ENCODE results near the gene JAM3.

DNA sequence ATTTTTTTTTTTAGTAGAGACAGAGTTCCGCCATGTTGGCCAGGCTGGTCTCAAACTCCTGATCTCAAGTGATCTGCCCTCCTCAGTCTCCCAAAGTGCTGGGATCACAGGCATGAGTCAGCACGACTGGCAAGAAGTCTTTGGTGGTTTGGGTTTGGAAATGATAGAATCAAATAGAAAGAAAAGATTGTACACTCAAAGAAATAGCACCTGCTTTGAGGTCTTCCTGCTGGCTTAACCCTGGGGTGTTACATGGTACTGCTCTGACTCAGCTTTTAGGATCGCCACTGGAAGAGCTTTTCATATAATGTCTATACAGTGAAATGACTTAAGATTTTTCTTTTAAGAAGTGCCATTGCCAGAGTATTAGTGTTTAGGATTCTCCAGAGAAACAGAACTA is 50.2 kb downstream of the JAM3 start:
- TF ChIP-seq ZNF76 (CRISPR knock-in tag; IDR thresholded peaks at IDR 0.05; ENCODE audit: borderline replicate concordance) (no peak), HMGN3 (IDR thresholded peaks at IDR 0.05; ENCODE audit: borderline replicate concordance, extremely low read depth, insufficient read length, low read depth, low read length) (no peak), POLR2A (conservative IDR thresholded peaks at IDR 0.05) (no peak), FOS (IDR thresholded peaks at IDR 0.05; ENCODE audit: extremely low read depth, insufficient read length) (no peak), CREB3 (tag; conservative IDR thresholded peaks at IDR 0.05; ENCODE audit: low read depth) (no peak), CBX8 (IDR thresholded peaks at IDR 0.05; ENCODE audit: borderline replicate concordance, extremely low read depth, low read depth, low read length, poor library complexity, severe bottlenecking) (no peak), SP1 (CRISPR knock-in tag; IDR thresholded peaks at IDR 0.05) (no peak)
